B cell (primary cell): ENCODE results near the gene CPLX3. TPM values are rescaled to one million over a fixed set of nuclear protein-coding genes. Genes with fewer than 3 reads are reported as not detected.

Experiments
- ATAC-seq: fragments of 200-7000 bp; cut with Tn5 transposase; one replicate; pipeline ENCODE4 v1.10.0; 2021; ENCODE audit warnings: low read depth, mild to moderate bottlenecking, moderate number of reproducible peaks, moderate library complexity
- CTCF ChIA-PET: fragments of 350-600 bp; sonication (Branson Sonifier 250); formaldehyde crosslinking; loops from one replicate; lab custom pipeline; 2021; ENCODE audit warnings: antibody characterized with exemption, inconsistent platforms; lab: Charles Lee
- POLR2A ChIA-PET: fragments of 350-600 bp; sonication (Branson Sonifier 250); formaldehyde crosslinking; loops from one replicate; lab custom pipeline; 2021; ENCODE audit warnings: antibody characterized with exemption; lab: Charles Lee
- DNase-seq: peaks from one replicate; pipeline ENCODE4 v3.0.0; 2013
- H2AFZ ChIP-seq: 2 replicates; pipeline ENCODE4 v1.6.1; 2012; ENCODE audit warnings: mild to moderate bottlenecking, low read depth, low read length; ENCODE audit not compliant: insufficient read depth, poor library complexity, severe bottlenecking
- H3K27ac ChIP-seq, 2 donors: 1 replicate in 1 of 2; 2 replicates in 1 of 2; pipeline ENCODE4 v1.5.1; 2012 to 2013; ENCODE audit warnings: low read length in 2 of 2, mild to moderate bottlenecking in 2 of 2, moderate library complexity in 1 of 2
- H3K27me3 ChIP-seq, 4 experiments: fragments of 200-600 bp in 1 of 4; sonication (generic) in 1 of 4; replicated peaks in 1 of 4; 1 replicate in 2 of 4; 2 replicates in 2 of 4; pipeline versions ENCODE4 v1.6.1 to v1.7.0; 2013 to 2016; ENCODE audit warnings: low read length in 3 of 4, mild to moderate bottlenecking in 2 of 4, mixed read lengths in 1 of 4, moderate library complexity in 1 of 4; ENCODE audit not compliant: insufficient read depth in 4 of 4, control insufficient read depth in 3 of 4; ENCODE audit errors: control extremely low read depth in 1 of 4
- H3K36me3 ChIP-seq, 2 experiments: replicated peaks in 1 of 2; 1 replicate in 1 of 2; 2 replicates in 1 of 2; pipeline versions ENCODE4 v1.6.1 to v1.7.1; 2013; ENCODE audit warnings: low read length in 1 of 2; ENCODE audit not compliant: insufficient read depth in 2 of 2, control insufficient read depth in 1 of 2; ENCODE audit errors: control extremely low read depth in 1 of 2, extremely low read depth in 1 of 2
- H3K4me1 ChIP-seq, 2 donors: fragments of 200-600 bp in 1 of 2; sonication (generic) in 1 of 2; 1 replicate in 1 of 2; 2 replicates in 1 of 2; pipeline versions ENCODE4 v1.5.1 to v1.6.1; 2013 to 2017; ENCODE audit warnings: low read length in 2 of 2; ENCODE audit not compliant: control insufficient read depth in 2 of 2, insufficient read depth in 2 of 2
- H3K4me2 ChIP-seq: replicated peaks from 2 replicates; pipeline ENCODE3; 2012; ENCODE audit warnings: mild to moderate bottlenecking, low read depth, low read length; ENCODE audit not compliant: poor library complexity, severe bottlenecking
- H3K4me3 ChIP-seq, 5 experiments: fragments of 200-600 bp in 1 of 5; sonication (generic) in 1 of 5; 1 replicate in 3 of 5; 2 replicates in 2 of 5; pipeline versions ENCODE4 v1.5.1 to v1.7.0; 2011 to 2016; ENCODE audit warnings: low read length in 4 of 5, mild to moderate bottlenecking in 4 of 5, low read depth in 2 of 5, control low read depth in 1 of 5, moderate library complexity in 1 of 5; ENCODE audit not compliant: insufficient read depth in 1 of 5; ENCODE audit errors: control extremely low read depth in 1 of 5, extremely low read depth in 1 of 5
- H3K79me2 ChIP-seq: fragments of 200-600 bp; sonication (generic); one replicate; pipeline ENCODE4 v1.6.0; 2016; ENCODE audit warnings: low read length; ENCODE audit not compliant: control insufficient read depth, insufficient read depth
- H3K9ac ChIP-seq: fragments of 200-600 bp; sonication (generic); 2 replicates; pipeline ENCODE4 v1.6.1; 2017; ENCODE audit warnings: mild to moderate bottlenecking, low read length, moderate library complexity
- H3K9me3 ChIP-seq, 3 donors: one replicate each; pipeline versions ENCODE4 v1.6.1 to v1.7.1; 2013; ENCODE audit warnings: low read length in 2 of 3; ENCODE audit not compliant: control insufficient read depth in 2 of 3, insufficient read depth in 1 of 3; ENCODE audit errors: control extremely low read depth in 1 of 3
- H4K20me1 ChIP-seq: 2 replicates; pipeline ENCODE4 v1.6.0; 2012; ENCODE audit warnings: mild to moderate bottlenecking, low read length; ENCODE audit not compliant: insufficient read depth, control insufficient read depth, poor library complexity, severe bottlenecking
- H3K27ac Mint-ChIP-seq: one replicate; pipeline ENCODE4 v1.8.0; 2021; ENCODE audit warnings: mixed read lengths
- H3K27me3 Mint-ChIP-seq: one replicate; pipeline ENCODE4 v1.8.0; 2021; ENCODE audit warnings: mixed read lengths
- H3K4me1 Mint-ChIP-seq: one replicate; pipeline ENCODE4 v1.8.0; 2021; ENCODE audit warnings: mixed read lengths
- H3K4me3 Mint-ChIP-seq: one replicate; pipeline ENCODE4 v1.8.0; 2021; ENCODE audit warnings: mixed read lengths
- H3K9me3 Mint-ChIP-seq: one replicate; pipeline ENCODE4 v1.8.0; 2022; ENCODE audit warnings: mixed read lengths; ENCODE audit not compliant: insufficient read depth
- EZH2 ChIP-seq: IDR thresholded peaks from 2 replicates; pipeline ENCODE4 v1.6.1; 2012; ENCODE audit warnings: borderline replicate concordance, low read depth, mild to moderate bottlenecking, moderate library complexity, low read length; ENCODE audit not compliant: insufficient read depth, poor library complexity, severe bottlenecking
- WGBS: methylation state at CpG from one replicate; pipeline ENCODE4 v1.1.5; 2013; ENCODE audit warnings: missing lambda C conversion rate; ENCODE audit not compliant: insufficient coverage; 5-methylcytosine and 5-hydroxymethylcytosine counted together
- intact Hi-C: fragments of 100-400 bp; cut with micrococcal nuclease; formaldehyde crosslinking; loops from one replicate; pipeline ENCODE4 v1.10.0; 2022
- polyA plus RNA-seq: library from polyadenylated mRNA; depleted of rRNA; stranded (reverse); fragments of >200 nt; gene quantifications from 2 replicates; pipeline ENCODE4 v1.2.3, GENCODE V29; 2012
- total RNA-seq, 2 donors: library from RNA; stranded (reverse); fragments of 120-200 nt in 1 of 2; gene quantifications; 1 replicate in 1 of 2; 2 replicates in 1 of 2; pipeline versions ENCODE4 v1.2.3 to v1.2.4, GENCODE V29; 2013 to 2022
- TF ChIP-seq, protein P1 (sequence below): fragments of 200-600 bp; IDR thresholded peaks from one replicate; pipeline ENCODE4 v1.8.0; 2022; ENCODE audit warnings: antibody characterized with exemption, mild to moderate bottlenecking

CPLX3 gene
- total and polyA plus RNA-seq, 2 donors (not counting 1 experiment from before 2014, with no cell fraction given), result 0.60 TPM; not detected in 1

GRCh38 chr15:74873036-74873755, 46.8 kb downstream of the CPLX3 start, which contains the start of gene SCAMP2:
SCAMP2 (minus strand) TSS chr15:74873365; CDS start chr15:74873255, 110 bp downstream.
- peak within 1 kb of the TSS; percentile 98 for H3K27ac Mint-ChIP-seq
- ChIA-PET POLR2A (interaction anchor here (0.5 to 1.1 kb wide), 3 partner anchors 17 to 34 kb away, joined by 3 to 4 read pairs (median 4); partner anchors contain the start of gene FAM219B), CTCF (interaction anchor here (0.9 to 3.1 kb wide), 4 partner anchors 15 to 32 kb away, joined by 3 to 16 read pairs (median 4); partner anchors contain the start of gene MPI)
- whole genome bisulfite sequencing, result under 1% methylated on average over 29 of the region's 52 CpGs
- H3K4me1 Mint-ChIP-seq, result peaks cover 42% of the 10 kb centered on the region
- H3K36me3 ChIP-seq, result peaks cover 0 to 7% of the 10 kb centered on the region in 2 experiments
- DNase-seq (peak; percentile 96), ATAC-seq (peak; percentile 96)
- TF ChIP-seq, protein P1, sequence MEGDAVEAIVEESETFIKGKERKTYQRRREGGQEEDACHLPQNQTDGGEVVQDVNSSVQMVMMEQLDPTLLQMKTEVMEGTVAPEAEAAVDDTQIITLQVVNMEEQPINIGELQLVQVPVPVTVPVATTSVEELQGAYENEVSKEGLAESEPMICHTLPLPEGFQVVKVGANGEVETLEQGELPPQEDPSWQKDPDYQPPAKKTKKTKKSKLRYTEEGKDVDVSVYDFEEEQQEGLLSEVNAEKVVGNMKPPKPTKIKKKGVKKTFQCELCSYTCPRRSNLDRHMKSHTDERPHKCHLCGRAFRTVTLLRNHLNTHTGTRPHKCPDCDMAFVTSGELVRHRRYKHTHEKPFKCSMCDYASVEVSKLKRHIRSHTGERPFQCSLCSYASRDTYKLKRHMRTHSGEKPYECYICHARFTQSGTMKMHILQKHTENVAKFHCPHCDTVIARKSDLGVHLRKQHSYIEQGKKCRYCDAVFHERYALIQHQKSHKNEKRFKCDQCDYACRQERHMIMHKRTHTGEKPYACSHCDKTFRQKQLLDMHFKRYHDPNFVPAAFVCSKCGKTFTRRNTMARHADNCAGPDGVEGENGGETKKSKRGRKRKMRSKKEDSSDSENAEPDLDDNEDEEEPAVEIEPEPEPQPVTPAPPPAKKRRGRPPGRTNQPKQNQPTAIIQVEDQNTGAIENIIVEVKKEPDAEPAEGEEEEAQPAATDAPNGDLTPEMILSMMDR, result no peak
- no peak for TF ChIP-seq EZH2
- intact Hi-C loops, result loop anchor here (1.0 to 2.0 kb wide), 7 partner anchors 14 to 329 kb away; partner anchors contain the start of genes COX5A, FAM219B, MPI and ULK3
- H3K27ac ChIP-seq, result peak within 1 kb of the TSS; percentile 94 to 95
- H3K4me2 ChIP-seq, result peak within 1 kb of the TSS; percentile 98
- peak within 1 kb of the TSS; percentile 88 for H3K9ac ChIP-seq
- H3K9me3 Mint-ChIP-seq, result no peaks in the 10 kb centered on the region
- H4K20me1 ChIP-seq, result peaks cover 39% of the 10 kb centered on the region
- peaks cover 49% of the 10 kb centered on the region for H3K79me2 ChIP-seq
- peak within 1 kb of the TSS; percentile 95 for H3K4me3 Mint-ChIP-seq
- peak within 1 kb of the TSS; percentile 64 to 91 (median 83) for H3K4me3 ChIP-seq
- peaks cover 37 to 52% of the 10 kb centered on the region in 2 donors for H3K4me1 ChIP-seq
- peak within 1 kb of the TSS; percentile 95 for H2AFZ ChIP-seq
- no peaks in the 10 kb centered on the region for H3K27me3 Mint-ChIP-seq
- H3K27me3 ChIP-seq, result no peaks in the 10 kb centered on the region
- H3K9me3 ChIP-seq, result no peaks in the 10 kb centered on the region
